GM21381 (cell line): ENCODE data around the gene TMEM270.

ENCODE experiments used
- ATAC-seq: cut with Tn5 transposase; IDR thresholded peaks from one replicate; pipeline ENCODE4 v1.9.1; 2021; ENCODE audit warnings: mild to moderate bottlenecking, moderate library complexity; ENCODE audit not compliant: unreplicated experiment

Gene TMEM270

GRCh38 chr7:73904219-73905137 lies 43.5 kb downstream of the TMEM270 start:
- no peak for ATAC-seq

DNA sequence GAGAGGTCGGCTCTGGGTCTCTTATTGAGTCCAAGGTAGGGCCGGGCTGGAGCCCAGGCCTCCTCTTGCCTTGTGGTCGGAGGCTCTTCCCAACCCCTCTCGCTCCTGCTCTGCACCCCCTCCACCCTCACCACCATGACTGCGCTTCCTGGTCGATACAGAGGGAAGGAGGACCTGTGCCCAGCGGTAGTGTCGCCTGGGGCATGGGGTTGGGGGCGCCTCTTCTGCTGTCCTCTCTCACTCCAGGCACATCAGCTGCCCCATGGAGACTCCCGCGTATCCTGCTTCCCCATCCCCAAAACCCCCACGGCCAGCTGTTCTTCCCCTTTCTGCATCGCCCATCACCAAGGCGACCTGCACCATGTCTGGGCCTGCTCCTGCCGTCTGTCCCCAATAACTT lies 44.4 kb downstream of the TMEM270 start:
- no peak for ATAC-seq

DNA sequence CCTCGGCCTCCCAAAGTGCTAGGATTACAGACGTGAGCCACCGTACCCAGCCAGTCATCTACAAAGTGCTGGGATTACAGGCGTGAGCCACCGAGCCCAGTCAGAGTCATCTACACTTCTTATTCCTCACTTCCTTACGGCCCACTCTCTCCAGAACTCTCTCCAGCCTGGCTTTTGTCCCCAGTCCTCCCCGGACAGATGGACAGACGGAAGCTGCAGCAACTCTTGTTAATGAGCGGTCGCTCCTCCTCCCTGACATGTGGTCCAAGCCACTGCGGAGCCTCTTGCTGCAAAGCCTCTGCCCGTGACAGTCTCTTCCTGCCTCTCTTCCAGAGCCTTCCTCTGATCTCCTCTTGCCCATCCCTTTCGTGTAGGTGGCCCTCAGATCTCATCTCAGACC lies 45.9 kb downstream of the TMEM270 start:
- no peak for ATAC-seq

GRCh38 chr7:73907554-73908122 lies 46.7 kb downstream of the TMEM270 start:
- no peak for ATAC-seq

DNA sequence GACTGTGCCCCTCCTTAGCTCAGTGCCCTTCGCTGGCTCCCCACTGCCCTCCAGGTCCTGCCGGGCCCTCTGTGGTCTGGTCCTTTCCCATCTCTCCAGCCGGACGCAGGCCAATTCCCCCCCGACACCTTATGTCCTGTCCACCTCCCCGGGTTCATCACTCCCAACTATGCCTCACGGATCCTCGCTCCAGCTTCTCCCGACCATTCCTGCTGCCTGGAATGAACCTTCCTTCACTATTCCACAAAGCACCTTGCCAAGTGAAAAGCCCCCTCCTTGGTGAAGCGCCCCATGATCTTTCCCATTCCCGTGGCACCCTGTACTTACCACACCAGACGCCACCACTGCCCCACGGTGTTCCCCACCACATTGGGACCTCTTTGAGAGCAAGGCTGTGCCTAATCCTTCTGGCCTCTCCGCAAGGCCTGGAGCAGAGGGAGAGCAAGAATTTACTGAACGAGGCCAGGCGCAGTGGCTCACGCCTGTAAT lies 47.2 kb downstream of the TMEM270 start:
- ATAC-seq = no peak

GRCh38 chr7:73909051-73909941 lies 48.3 kb downstream of the TMEM270 start:
- no peak for ATAC-seq

DNA sequence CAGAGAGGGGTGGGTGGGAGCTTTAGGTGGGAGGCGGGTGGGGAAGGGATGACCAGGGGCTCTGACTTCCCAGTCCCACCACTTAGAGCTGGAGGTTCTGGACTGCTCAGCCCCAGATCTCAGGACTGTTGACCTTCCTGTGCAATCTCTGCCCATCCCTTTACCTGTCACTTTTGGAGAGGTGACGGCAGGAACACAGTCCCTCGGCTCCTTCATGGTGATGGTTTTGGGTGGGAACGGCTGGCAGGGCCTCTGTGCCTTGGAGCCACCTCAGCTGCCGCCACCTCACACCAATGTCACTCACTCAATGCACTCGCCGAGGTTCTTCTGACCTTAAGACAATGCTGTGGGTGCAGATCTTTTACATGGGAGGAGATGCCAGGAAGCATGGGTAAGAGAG lies 49.0 kb downstream of the TMEM270 start:
- no peak for ATAC-seq

DNA sequence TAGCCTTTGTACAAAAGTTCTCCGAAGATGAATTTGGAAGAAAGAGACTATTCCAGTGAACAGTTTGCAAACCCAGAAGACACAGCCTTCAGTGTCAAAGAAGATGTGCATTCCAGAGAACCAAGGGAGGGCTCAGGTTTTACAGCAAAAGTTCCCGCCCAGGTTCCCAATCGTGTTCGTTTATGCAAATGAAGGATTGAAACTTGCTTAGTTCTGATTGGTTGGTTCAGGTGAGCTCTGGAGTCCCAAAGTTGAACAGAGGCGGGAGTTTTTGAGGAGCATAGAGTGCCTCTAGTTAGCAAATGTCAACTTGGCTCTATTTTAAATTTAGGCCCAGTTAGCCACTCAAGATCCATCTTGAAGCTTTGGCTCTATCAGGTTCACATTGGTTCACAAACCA lies 51.3 kb downstream of the TMEM270 start:
- no peak for ATAC-seq
